RWPE2 (cell line): ENCODE data around the gene FH.

Experiments
- ATAC-seq: fragments of 200-7000 bp; cut with Tn5 transposase; 3 replicates; pipeline ENCODE4 v1.9.1; 2021; ENCODE audit warnings: low read depth
- DNase-seq: peaks from one replicate; pipeline ENCODE4 v3.0.0-alpha.2; 2020; ENCODE audit warnings: low spot score
- H3K27ac ChIP-seq: fragments of 450-650 bp; 2 replicates; pipeline ENCODE4 v1.5.1; 2017; ENCODE audit warnings: mild to moderate bottlenecking; ENCODE audit not compliant: poor library complexity, severe bottlenecking
- H3K27me3 ChIP-seq: fragments of 250-450 bp; sonication (Bioruptor Pico); 2 replicates; pipeline ENCODE4 v1.5.1; 2021; ENCODE audit warnings: mild to moderate bottlenecking, moderate library complexity; ENCODE audit not compliant: insufficient read depth, poor library complexity, severe bottlenecking
- H3K36me3 ChIP-seq: fragments of 250-450 bp; sonication (Bioruptor Pico); 2 replicates; pipeline ENCODE4 v1.5.1; 2020; ENCODE audit warnings: low read depth, mild to moderate bottlenecking, moderate library complexity
- H3K4me1 ChIP-seq: fragments of 250-450 bp; sonication (Bioruptor Pico); 2 replicates; pipeline ENCODE4 v1.5.1; 2021; ENCODE audit warnings: mild to moderate bottlenecking, moderate library complexity; ENCODE audit not compliant: insufficient read depth, poor library complexity, severe bottlenecking
- H3K4me3 ChIP-seq: fragments of 250-450 bp; sonication (Bioruptor Pico); 2 replicates; pipeline ENCODE4 v1.5.1; 2021; ENCODE audit warnings: mild to moderate bottlenecking, moderate library complexity; ENCODE audit not compliant: severe bottlenecking
- H3K9me3 ChIP-seq: fragments of 250-450 bp; sonication (Bioruptor Pico); 2 replicates; pipeline ENCODE4 v1.5.1; 2021; ENCODE audit warnings: mild to moderate bottlenecking, moderate library complexity; ENCODE audit not compliant: severe bottlenecking
- TF ChIP-seq, protein P1 (sequence below): fragments of 450-650 bp; IDR thresholded peaks from one replicate; pipeline ENCODE4 v1.5.1; 2017; ENCODE audit warnings: mild to moderate bottlenecking, moderate library complexity; ENCODE audit not compliant: poor library complexity, severe bottlenecking

The FH gene

GRCh38 chr1:241533326-241534115, 14.0 kb upstream of the FH start:
- no peaks in the 10 kb centered on the region for H3K9me3 ChIP-seq
- no peak overlapping the region for H3K27ac ChIP-seq
- no peak for ATAC-seq
- no peaks in the 10 kb centered on the region for H3K36me3 ChIP-seq
- H3K4me1 ChIP-seq, result peaks cover 5% of the 10 kb centered on the region
- no peak overlapping the region for H3K4me3 ChIP-seq
- H3K27me3 ChIP-seq, result no peaks in the 10 kb centered on the region
- DNase-seq, result no peak
- TF ChIP-seq, protein P1, sequence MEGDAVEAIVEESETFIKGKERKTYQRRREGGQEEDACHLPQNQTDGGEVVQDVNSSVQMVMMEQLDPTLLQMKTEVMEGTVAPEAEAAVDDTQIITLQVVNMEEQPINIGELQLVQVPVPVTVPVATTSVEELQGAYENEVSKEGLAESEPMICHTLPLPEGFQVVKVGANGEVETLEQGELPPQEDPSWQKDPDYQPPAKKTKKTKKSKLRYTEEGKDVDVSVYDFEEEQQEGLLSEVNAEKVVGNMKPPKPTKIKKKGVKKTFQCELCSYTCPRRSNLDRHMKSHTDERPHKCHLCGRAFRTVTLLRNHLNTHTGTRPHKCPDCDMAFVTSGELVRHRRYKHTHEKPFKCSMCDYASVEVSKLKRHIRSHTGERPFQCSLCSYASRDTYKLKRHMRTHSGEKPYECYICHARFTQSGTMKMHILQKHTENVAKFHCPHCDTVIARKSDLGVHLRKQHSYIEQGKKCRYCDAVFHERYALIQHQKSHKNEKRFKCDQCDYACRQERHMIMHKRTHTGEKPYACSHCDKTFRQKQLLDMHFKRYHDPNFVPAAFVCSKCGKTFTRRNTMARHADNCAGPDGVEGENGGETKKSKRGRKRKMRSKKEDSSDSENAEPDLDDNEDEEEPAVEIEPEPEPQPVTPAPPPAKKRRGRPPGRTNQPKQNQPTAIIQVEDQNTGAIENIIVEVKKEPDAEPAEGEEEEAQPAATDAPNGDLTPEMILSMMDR, result no peak

GRCh38 chr1:241532864-241533263, 13.3 kb upstream of the FH start:
- DNase-seq, result no peak
- no peaks in the 10 kb centered on the region for H3K9me3 ChIP-seq
- TF ChIP-seq, protein P1, result no peak
- ATAC-seq, result no peak
- no peaks in the 10 kb centered on the region for H3K27me3 ChIP-seq
- no peaks in the 10 kb centered on the region for H3K36me3 ChIP-seq
- no peak overlapping the region for H3K4me3 ChIP-seq
- peaks cover 5% of the 10 kb centered on the region for H3K4me1 ChIP-seq
- no peak overlapping the region for H3K27ac ChIP-seq

GRCh38 chr1:241532162-241532531, 12.6 kb upstream of the FH start, which contains the start of gene KMO:
TSS of gene KMO (plus strand) at chr1:241532378. CDS start at chr1:241532445, 67 bp downstream.
- DNase-seq (no peak), ATAC-seq (no peak; the same call in 2 of the 3 replicates)
- Histone ChIP-seq H3K9me3 (no peaks in the 10 kb centered on the region), H3K4me1 (peaks cover 5% of the 10 kb centered on the region), H3K27me3 (no peaks in the 10 kb centered on the region), H3K27ac (peak within 1 kb of the TSS; percentile 41), H3K36me3 (no peaks in the 10 kb centered on the region), H3K4me3 (peak within 1 kb of the TSS; percentile 32)
- TF ChIP-seq, protein P1, result no peak

DNA sequence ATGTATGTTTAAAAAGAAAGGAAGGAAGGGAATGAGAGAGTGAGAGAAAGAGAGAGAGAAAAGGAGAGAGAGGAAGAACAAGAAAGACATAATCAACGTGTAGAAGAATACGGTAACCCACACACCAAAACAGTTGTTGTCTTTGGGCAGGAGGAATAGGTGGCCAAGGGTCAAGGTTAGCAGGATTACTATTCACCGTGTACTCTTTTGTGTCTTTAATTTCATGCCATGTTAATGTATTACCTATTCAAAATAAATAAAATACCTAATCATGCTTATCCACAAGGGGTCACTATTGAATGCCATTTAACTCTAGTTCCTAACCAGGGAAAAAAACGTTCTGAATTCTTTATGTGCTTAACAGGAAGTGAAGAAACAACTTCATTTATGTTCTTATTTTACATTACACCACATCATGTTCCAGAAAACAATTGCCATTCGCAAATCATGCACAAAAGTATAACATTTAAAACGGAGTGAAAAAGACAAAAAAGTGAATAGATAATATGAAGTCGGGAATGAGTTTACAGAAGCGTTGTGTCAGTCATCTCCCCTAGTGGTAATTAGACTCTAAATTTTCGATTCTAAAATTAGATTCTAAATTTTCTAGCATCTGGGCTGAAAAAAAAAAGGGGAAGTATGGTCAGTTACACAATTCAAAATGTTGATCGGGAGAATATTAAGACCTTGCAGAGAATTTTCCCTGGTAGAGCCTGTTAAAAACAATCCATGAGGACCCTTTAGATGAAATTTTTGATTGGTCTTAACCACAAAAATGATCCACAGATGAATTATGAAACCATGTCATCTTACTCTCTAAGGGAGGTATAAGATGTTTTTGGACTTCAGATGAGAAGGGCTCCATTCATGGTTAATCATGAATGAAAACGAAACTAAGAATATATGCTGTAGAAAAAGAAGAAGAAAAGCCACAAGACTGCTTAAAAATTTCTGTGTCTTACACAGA, 11.9 kb upstream of the FH start:
- ATAC-seq (peak; percentile 72), DNase-seq (no peak)
- H3K9me3 ChIP-seq, result no peaks in the 10 kb centered on the region
- H3K36me3 ChIP-seq, result no peaks in the 10 kb centered on the region
- no peaks in the 10 kb centered on the region for H3K27me3 ChIP-seq
- H3K27ac ChIP-seq, result peak overlapping the region; percentile 41
- TF ChIP-seq, protein P1, result peak; percentile 69
- peak overlapping the region; percentile 32 for H3K4me3 ChIP-seq
- peaks cover 5% of the 10 kb centered on the region for H3K4me1 ChIP-seq
